Neuronal stem cell (in vitro differentiated cells): ENCODE data around the gene VSTM2L.
"Not testable (repeated sequence)": the region's sequence is repeated elsewhere in the genome, so short reads cannot be mapped to it uniquely, and the experiment has no call there.

Experiments
- DNase-seq: peaks from one replicate; pipeline ENCODE4 v3.0.0-alpha.2; 2013; ENCODE audit warnings: low spot score
- H2AFZ ChIP-seq: one replicate; pipeline ENCODE4 v1.6.1; 2013; ENCODE audit warnings: mild to moderate bottlenecking, low read length, inconsistent platforms
- H2AK5ac ChIP-seq: 2 replicates; pipeline ENCODE4 v1.6.1; 2013; ENCODE audit warnings: low read depth, mild to moderate bottlenecking, inconsistent platforms, low read length, moderate library complexity, mixed read lengths
- H2BK120ac ChIP-seq: 2 replicates; pipeline ENCODE4 v1.6.1; 2013; ENCODE audit warnings: low read depth, mild to moderate bottlenecking, inconsistent platforms, low read length, moderate library complexity, mixed read lengths
- H2BK12ac ChIP-seq: one replicate; pipeline ENCODE4 v1.6.1; 2013; ENCODE audit warnings: low read length, inconsistent platforms
- H2BK15ac ChIP-seq: 2 replicates; pipeline ENCODE4 v1.6.1; 2013; ENCODE audit warnings: mild to moderate bottlenecking, low read length, inconsistent platforms, mixed read lengths
- H2BK5ac ChIP-seq: one replicate; pipeline ENCODE4 v1.6.1; 2013; ENCODE audit warnings: inconsistent platforms, mild to moderate bottlenecking, low read length, moderate library complexity
- H3K14ac ChIP-seq: one replicate; pipeline ENCODE4 v1.6.1; 2013; ENCODE audit warnings: low read length, inconsistent platforms
- H3K18ac ChIP-seq: 2 replicates; pipeline ENCODE4 v1.6.1; 2013; ENCODE audit warnings: low read length, inconsistent platforms
- H3K23ac ChIP-seq: 2 replicates; pipeline ENCODE4 v1.6.1; 2013; ENCODE audit warnings: low read depth, mild to moderate bottlenecking, mixed read lengths, low read length, inconsistent platforms; ENCODE audit not compliant: poor library complexity
- H3K27ac ChIP-seq: replicated peaks from 3 replicates; pipeline ENCODE4 v1.5.1; 2013; ENCODE audit warnings: low read length, inconsistent platforms
- H3K27me3 ChIP-seq, 3 experiments: 2 replicates each; pipeline ENCODE4 v1.6.1; 2013; ENCODE audit warnings: low read length in 3 of 3, mild to moderate bottlenecking in 2 of 3, inconsistent platforms in 1 of 3, low read depth in 1 of 3, mixed read lengths in 1 of 3, moderate library complexity in 1 of 3; ENCODE audit not compliant: control insufficient read depth in 3 of 3, insufficient read depth in 3 of 3
- H3K36me3 ChIP-seq, 2 donors: replicated peaks in 1 of 2; 2 replicates each; pipeline ENCODE4 v1.6.1; 2013; ENCODE audit warnings: low read length in 2 of 2; ENCODE audit not compliant: control insufficient read depth in 2 of 2, insufficient read depth in 2 of 2
- H3K4ac ChIP-seq: 2 replicates; pipeline ENCODE4 v1.6.1; 2013; ENCODE audit warnings: inconsistent platforms, mild to moderate bottlenecking, low read length, moderate library complexity
- H3K4me1 ChIP-seq, 2 donors: 1 replicate in 1 of 2; 2 replicates in 1 of 2; pipeline ENCODE4 v1.6.1; 2013; ENCODE audit warnings: low read length in 2 of 2, low read depth in 1 of 2; ENCODE audit not compliant: control insufficient read depth in 2 of 2, insufficient read depth in 1 of 2
- H3K4me2 ChIP-seq: one replicate; pipeline ENCODE4 v1.6.1; 2013; ENCODE audit warnings: mild to moderate bottlenecking, low read length, inconsistent platforms; ENCODE audit not compliant: insufficient read depth, poor library complexity, severe bottlenecking
- H3K4me3 ChIP-seq, 2 donors: 2 replicates each; pipeline ENCODE4 v1.5.1; 2013; ENCODE audit warnings: low read length in 2 of 2, mild to moderate bottlenecking in 2 of 2, inconsistent platforms in 1 of 2, moderate library complexity in 1 of 2
- H3K79me1 ChIP-seq: one replicate; pipeline ENCODE4 v1.6.1; 2013; ENCODE audit warnings: low read depth, mild to moderate bottlenecking, inconsistent platforms, low read length, moderate library complexity
- H3K9ac ChIP-seq: one replicate; pipeline ENCODE4 v1.6.1; 2013; ENCODE audit warnings: mild to moderate bottlenecking, low read depth, low read length, inconsistent platforms; ENCODE audit not compliant: poor library complexity
- H3K9me3 ChIP-seq, 2 donors: replicated peaks in 1 of 2; 2 replicates each; pipeline versions ENCODE3 to v1.6.1; 2013; ENCODE audit warnings: low read length in 2 of 2, mild to moderate bottlenecking in 2 of 2, inconsistent platforms in 1 of 2, low read depth in 1 of 2, mixed read lengths in 1 of 2, moderate library complexity in 1 of 2; ENCODE audit not compliant: control insufficient read depth in 2 of 2, insufficient read depth in 1 of 2
- H4K8ac ChIP-seq: one replicate; pipeline ENCODE4 v1.6.1; 2013; ENCODE audit warnings: low read depth, mild to moderate bottlenecking, inconsistent platforms, low read length, moderate library complexity
- H4K91ac ChIP-seq: one replicate; pipeline ENCODE4 v1.6.1; 2013; ENCODE audit warnings: low read length, low read depth, mild to moderate bottlenecking, inconsistent platforms; ENCODE audit not compliant: poor library complexity
- WGBS, 2 donors: extraction: QIAGEN DNeasy Blood & Tissue Kit; methylation state at CpG; one replicate each; pipeline ENCODE4 v1.1.7; 2013; ENCODE audit warnings: missing lambda C conversion rate in 2 of 2, mixed read lengths in 1 of 2; ENCODE audit not compliant: insufficient read length in 2 of 2, insufficient replicate concordance in 1 of 2; ENCODE audit errors: extremely low coverage in 2 of 2; 5-methylcytosine and 5-hydroxymethylcytosine counted together

The VSTM2L gene

GRCh38 chr20:37956107-37956585 lies 53.2 kb downstream of the VSTM2L start:
- Histone ChIP-seq H3K4ac (no peak overlapping the region), H3K79me1 (peaks cover 2% of the 10 kb centered on the region), H3K9ac (no peak overlapping the region), H3K14ac (no peak overlapping the region), H2BK15ac (no peak overlapping the region), H2BK120ac (no peak overlapping the region), H2BK5ac (no peak overlapping the region), H3K27me3 (no peaks in the 10 kb centered on the region), H2AK5ac (no peak overlapping the region), H4K8ac (no peak overlapping the region), H3K27ac (no peak overlapping the region), H3K4me2 (no peak overlapping the region), H3K4me3 (no peak overlapping the region), H3K18ac (no peak overlapping the region), H3K4me1 (peaks cover 0 to 2% of the 10 kb centered on the region in 2 donors), H4K91ac (no peak overlapping the region), H2AFZ (no peak overlapping the region), H3K9me3 (peaks cover 0 to 6% of the 10 kb centered on the region in 2 donors), H3K23ac (no peak overlapping the region), H2BK12ac (no peak overlapping the region), H3K36me3 (no peaks in the 10 kb centered on the region)
- no peak for DNase-seq
- WGBS, 2 donors = no CpG with 5 or more reads among the region's 3 CpGs

GRCh38 chr20:37958856-37959520 lies 56.1 kb downstream of the VSTM2L start:
- Histone ChIP-seq H2AFZ (no peak overlapping the region), H2BK12ac (no peak overlapping the region), H2BK5ac (no peak overlapping the region), H3K4me1 (peaks cover 0 to 2% of the 10 kb centered on the region in 2 donors), H4K91ac (no peak overlapping the region), H3K14ac (no peak overlapping the region), H3K4me2 (no peak overlapping the region), H3K36me3 (no peaks in the 10 kb centered on the region), H3K9me3 (peaks cover 0 to 6% of the 10 kb centered on the region in 2 donors), H2BK15ac (no peak overlapping the region), H3K18ac (no peak overlapping the region), H4K8ac (no peak overlapping the region), H3K23ac (no peak overlapping the region), H3K27me3 (no peaks in the 10 kb centered on the region), H2AK5ac (no peak overlapping the region), H2BK120ac (no peak overlapping the region), H3K4ac (no peak overlapping the region), H3K4me3 (no peak overlapping the region), H3K9ac (no peak overlapping the region), H3K79me1 (peaks cover 2% of the 10 kb centered on the region), H3K27ac (peak overlapping the region; percentile 19)
- no CpG with 5 or more reads among the region's 2 CpGs for WGBS, 2 donors
- no peak for DNase-seq

GRCh38 chr20:37961066-37961465 lies 58.1 kb downstream of the VSTM2L start:
- Histone ChIP-seq H3K14ac (no peak overlapping the region), H3K79me1 (no peaks in the 10 kb centered on the region), H3K4me1 (peaks cover 0 to 2% of the 10 kb centered on the region in 2 donors), H3K27me3 (no peaks in the 10 kb centered on the region), H3K27ac (no peak overlapping the region), H2BK12ac (no peak overlapping the region), H3K4ac (no peak overlapping the region), H2AFZ (no peak overlapping the region), H3K23ac (no peak overlapping the region), H4K91ac (no peak overlapping the region), H2BK15ac (no peak overlapping the region), H2AK5ac (no peak overlapping the region), H3K36me3 (no peaks in the 10 kb centered on the region), H2BK5ac (no peak overlapping the region), H4K8ac (no peak overlapping the region), H3K4me2 (no peak overlapping the region), H3K18ac (no peak overlapping the region), H2BK120ac (no peak overlapping the region), H3K9me3 (peaks cover 0 to 6% of the 10 kb centered on the region in 2 donors), H3K9ac (no peak overlapping the region), H3K4me3 (no peak overlapping the region)
- DNase-seq = no peak
- no CpG with 5 or more reads among the region's 1 CpG for WGBS, 2 donors

GRCh38 chr20:37963483-37963882 lies 60.6 kb downstream of the VSTM2L start:
- not testable (repeated sequence) for H4K91ac ChIP-seq, H3K4me2 ChIP-seq, H3K4me1 ChIP-seq, H3K14ac ChIP-seq, DNase-seq, H2BK15ac ChIP-seq, H3K23ac ChIP-seq, H3K18ac ChIP-seq, H2AFZ ChIP-seq, H2BK120ac ChIP-seq, H4K8ac ChIP-seq, H2AK5ac ChIP-seq, H2BK12ac ChIP-seq, H2BK5ac ChIP-seq, H3K27me3 ChIP-seq, H3K27ac ChIP-seq, H3K4me3 ChIP-seq, H3K9ac ChIP-seq, H3K4ac ChIP-seq, H3K9me3 ChIP-seq, H3K36me3 ChIP-seq, H3K79me1 ChIP-seq
- no CpG with 5 or more reads among the region's 2 CpGs for WGBS, 2 donors
